Heart left ventricle (tissue), 16 donors: ENCODE data around the gene LIX1. TPM values are rescaled to one million over a fixed set of nuclear protein-coding genes. Genes with fewer than 3 reads are reported as not detected.

Experiments used
- ATAC-seq, 4 donors: fragments of 200-7000 bp; cut with Tn5 transposase; one replicate each; pipeline ENCODE4 v1.9.1; 2020 to 2022; ENCODE audit warnings: moderate library complexity in 4 of 4, mild to moderate bottlenecking in 3 of 4, moderate number of reproducible peaks in 1 of 4
- DNase-seq, 5 donors: peaks; one replicate each; pipeline ENCODE4 v3.0.0-alpha.2; 2020
- H3K27ac ChIP-seq, 12 donors: fragments of 200-600 bp; sonication (generic) in 4 of 12; one replicate each; pipeline versions ENCODE4 v1.5.0 to v1.8.0; 2016 to 2022; ENCODE audit warnings: mild to moderate bottlenecking in 2 of 12
- H3K27me3 ChIP-seq, 9 donors: fragments of 200-600 bp; sonication (generic) in 2 of 9; one replicate each; pipeline versions ENCODE4 v1.5.1 to v1.8.0; 2016 to 2022; ENCODE audit warnings: mild to moderate bottlenecking in 3 of 9
- H3K36me3 ChIP-seq, 9 donors: fragments of 200-600 bp; sonication (generic) in 2 of 9; one replicate each; pipeline versions ENCODE4 v1.5.0 to v1.8.0; 2018 to 2022; ENCODE audit warnings: mild to moderate bottlenecking in 2 of 9
- H3K4me1 ChIP-seq, 12 donors: fragments of 200-600 bp; sonication (generic) in 4 of 12; one replicate each; pipeline versions ENCODE4 v1.5.0 to v1.8.0; 2016 to 2022; ENCODE audit warnings: mild to moderate bottlenecking in 3 of 12
- H3K4me3 ChIP-seq, 12 donors: fragments of 200-600 bp; sonication (generic) in 4 of 12; one replicate each; pipeline versions ENCODE4 v1.5.0 to v1.8.0; 2017 to 2022; ENCODE audit warnings: mild to moderate bottlenecking in 9 of 12, moderate library complexity in 4 of 12
- H3K9me3 ChIP-seq, 12 donors: fragments of 200-600 bp; sonication (generic) in 4 of 12; one replicate each; pipeline versions ENCODE4 v1.5.0 to v1.8.0; 2016 to 2022; ENCODE audit warnings: mild to moderate bottlenecking in 1 of 12
- CTCF ChIP-seq, 12 donors: fragments of 200-600 bp; sonication (generic) in 4 of 12; IDR thresholded peaks; one replicate each; pipeline versions ENCODE4 v1.5.0 to v1.8.0; 2018 to 2022; ENCODE audit warnings: antibody characterized with exemption in 12 of 12, mild to moderate bottlenecking in 5 of 12
- POLR2A ChIP-seq, 2 donors: fragments of 450-650 bp; IDR thresholded peaks; one replicate each; pipeline ENCODE4 v1.6.1; 2017; ENCODE audit warnings: antibody characterized with exemption in 2 of 2, mild to moderate bottlenecking in 2 of 2, moderate library complexity in 2 of 2
- WGBS, 4 donors: extraction: QIAGEN DNeasy Blood & Tissue Kit in 2 of 4; methylation state at CpG; one replicate each; pipeline versions ENCODE4 v1.1.5 to v1.1.7; 2013 to 2018; 5-methylcytosine and 5-hydroxymethylcytosine counted together
- intact Hi-C, 10 donors: fragments of 100-400 bp; cut with DNase I; formaldehyde crosslinking; loops; one replicate each; pipeline versions ENCODE4 v1.11.1 to v1.14.2; 2022
- polyA plus RNA-seq, 2 donors: library from polyadenylated mRNA; stranded (reverse); fragments of 200-250 nt; gene quantifications; one replicate each; pipeline ENCODE4 v1.2.3, GENCODE V29; 2013
- total RNA-seq, 9 donors: library from RNA; depleted of rRNA in 2 of 9; stranded (reverse); fragments of >200 nt in 2 of 9; fragmentation: NEBNext Ultra II Directional in 3 of 9; extraction: Animal tissue kit (Norgen Biotek cat#: 25700) in 3 of 9; gene quantifications; one replicate each; pipeline versions ENCODE4 v1.1.0 to v1.2.4, GENCODE V29; 2016 to 2023
- donor health status: ischemic (EF 13 %, LVEDD 7.1; RV severe dilation, severe dysfunction).
- donor health status: healthy with polysubstance abuse.
- donor health status: DM: no; HTN: yes; CAD: no.
- donor health status: DM: no; HTN: no; CAD: no.
- donor health status: ischemic (EF 25% LVEDD 6.9; RV normal size, moderate dysfunction).
- donor health status: ischemic (EF 25% LVEDD 5.7; RV mildly dilated, moderate dysfunction).
- donor health status: healthy.
- donor health status: DM: yes; HTN: yes; CAD: no.
- donor health status: ischemic (EF 35%, LVEDD 5.7; RV mildly dilated, moderate dysfunction).
- donor health status: nonischemic (EF 11% LVEDD 7.7; RV severe dilation, severe dysfunction).
- donor health status: DM: yes; HTN: yes; CAD: no.
- donor health status: PGD.
- donor health status: ischemic (EF 29% LVEDD 5.4; RV normal size, mild dysfunction).
- donor health status: nonischemic (EF 23%, LVEDD 6.1; RV moderate dilation, normal function).

Gene LIX1
- total and polyA plus RNA-seq, 11 donors, result 0.12 to 0.33 (median 0.22) TPM; not detected in 8

- no peaks in the 10 kb centered on the region for H3K36me3 ChIP-seq
- no peak overlapping the region for H3K27ac ChIP-seq
- H3K9me3 ChIP-seq, result no peaks in the 10 kb centered on the region
- no peak overlapping the region for H3K4me3 ChIP-seq
- H3K4me1 ChIP-seq, result peaks cover 0 to 8% (median 0%) of the 10 kb centered on the region in 12 donors
- ATAC-seq (no peak), DNase-seq (no peak)
- no peaks in the 10 kb centered on the region for H3K27me3 ChIP-seq
- WGBS, 4 donors, result 91 to 94% (median 93%) methylated on average over 5 of the region's 5 CpGs
- TF ChIP-seq POLR2A (IDR thresholded peaks at IDR 0.05) (no peak), CTCF (IDR thresholded peaks at IDR 0.05) (no peak)
- intact Hi-C loops, result no loop called here
Observed at GRCh38 chr5:97121848-97122247, 20.6 kb downstream of the LIX1 start.

- no peak for ATAC-seq
- no peaks in the 10 kb centered on the region for H3K36me3 ChIP-seq
- H3K27me3 ChIP-seq, result no peaks in the 10 kb centered on the region
- H3K9me3 ChIP-seq, result no peaks in the 10 kb centered on the region
- H3K4me1 ChIP-seq, result peaks cover 0 to 5% (median 0%) of the 10 kb centered on the region in 12 donors
- TF ChIP-seq POLR2A (IDR thresholded peaks at IDR 0.05) (no peak), CTCF (IDR thresholded peaks at IDR 0.05) (no peak)
- no peak overlapping the region for H3K4me3 ChIP-seq
- 74 to 78% (median 76%) methylated on average over 2 of the region's 2 CpGs for WGBS, 4 donors
- no peak for DNase-seq
- H3K27ac ChIP-seq, result no peak overlapping the region
- intact Hi-C loops, result no loop called here
Observed at GRCh38 chr5:97120195-97120594, 22.2 kb downstream of the LIX1 start.

GRCh38 chr5:97119007-97119390 lies 23.4 kb downstream of the LIX1 start:
- no peak for ATAC-seq
- DNase-seq, result no peak
- Histone ChIP-seq H3K27ac (no peak overlapping the region), H3K4me1 (peaks cover 0 to 5% (median 0%) of the 10 kb centered on the region in 12 donors), H3K36me3 (no peaks in the 10 kb centered on the region), H3K9me3 (no peaks in the 10 kb centered on the region), H3K4me3 (no peak overlapping the region), H3K27me3 (no peaks in the 10 kb centered on the region)
- intact Hi-C loops, result no loop called here
- 65 to 89% (median 88%) methylated on average over 2 of the region's 2 CpGs for WGBS, 4 donors
- TF ChIP-seq CTCF (IDR thresholded peaks at IDR 0.05) (no peak), POLR2A (IDR thresholded peaks at IDR 0.05) (no peak)

- Histone ChIP-seq H3K4me3 (no peak overlapping the region), H3K27ac (no peak overlapping the region), H3K27me3 (no peaks in the 10 kb centered on the region), H3K4me1 (peaks cover 0 to 5% (median 0%) of the 10 kb centered on the region in 12 donors), H3K36me3 (no peaks in the 10 kb centered on the region), H3K9me3 (no peaks in the 10 kb centered on the region)
- 62 to 77% (median 67%) methylated on average over 2 of the region's 2 CpGs for WGBS, 4 donors
- ATAC-seq (no peak), DNase-seq (no peak)
- intact Hi-C loops, result no loop called here
- TF ChIP-seq POLR2A (IDR thresholded peaks at IDR 0.05) (no peak), CTCF (IDR thresholded peaks at IDR 0.05) (no peak)
Observed at GRCh38 chr5:97118261-97119006, 24.0 kb downstream of the LIX1 start.
